Keratinocyte (primary cell): ENCODE results near the gene C11orf16. TPM values are rescaled to one million over a fixed set of nuclear protein-coding genes. Genes with fewer than 3 reads are reported as not detected.
A peak's percentile ranks its signal among the peaks of the same experiment; 100 is the strongest.

ENCODE experiments used
- DNase-seq: peaks from one replicate; pipeline ENCODE4 v3.0.0-alpha.2; 2011; ENCODE audit warnings: low read depth, missing footprints, low spot score
- FAIRE-seq: peaks from 2 replicates; lab custom pipeline; 2011; peaks lifted over from hg19 to GRCh38; lab: Jason Lieb, UNC
- H2AFZ ChIP-seq: 2 replicates; pipeline ENCODE4 v1.6.0; 2012; ENCODE audit warnings: low read length, control low read depth, inconsistent platforms; ENCODE audit not compliant: control insufficient read depth
- H3K27ac ChIP-seq: 2 replicates; pipeline ENCODE4 v1.5.1; 2011; ENCODE audit warnings: low read length; ENCODE audit not compliant: control insufficient read depth, insufficient read depth
- H3K27me3 ChIP-seq: 3 replicates; pipeline ENCODE4 v1.6.0; 2011; ENCODE audit warnings: low read length; ENCODE audit not compliant: control insufficient read depth, insufficient read depth; ENCODE audit errors: extremely low read depth
- H3K36me3 ChIP-seq, 2 experiments: 2 replicates in 1 of 2; 3 replicates in 1 of 2; pipeline ENCODE4 v1.5.1; 2011; ENCODE audit warnings: low read length in 2 of 2, mild to moderate bottlenecking in 1 of 2; ENCODE audit not compliant: control insufficient read depth in 2 of 2, insufficient read depth in 2 of 2; ENCODE audit errors: extremely low read depth in 1 of 2
- H3K4me1 ChIP-seq: 3 replicates; pipeline ENCODE4 v1.5.1; 2011; ENCODE audit warnings: low read length; ENCODE audit not compliant: control insufficient read depth, insufficient read depth; ENCODE audit errors: extremely low read depth
- H3K4me2 ChIP-seq: 3 replicates; pipeline ENCODE4 v1.6.0; 2011; ENCODE audit warnings: low read depth, low read length; ENCODE audit not compliant: control insufficient read depth, insufficient read depth; ENCODE audit errors: extremely low read depth
- H3K4me3 ChIP-seq, 3 experiments: fragments of 200-600 bp in 1 of 3; sonication (generic) in 1 of 3; 2 replicates in 2 of 3; 3 replicates in 1 of 3; pipeline ENCODE4 v1.5.1; 2011 to 2016; ENCODE audit warnings: low read length in 3 of 3, mild to moderate bottlenecking in 3 of 3, control low read depth in 2 of 3, inconsistent platforms in 1 of 3, low read depth in 1 of 3, mixed read lengths in 1 of 3, mixed run types in 1 of 3, moderate library complexity in 1 of 3; ENCODE audit not compliant: control insufficient read depth in 2 of 3, insufficient read depth in 2 of 3; ENCODE audit errors: extremely low read depth in 1 of 3
- H3K79me2 ChIP-seq: 2 replicates; pipeline ENCODE4 v1.6.0; 2012; ENCODE audit warnings: low read length; ENCODE audit not compliant: control insufficient read depth, insufficient read depth
- H3K9ac ChIP-seq: 3 replicates; pipeline ENCODE4 v1.6.0; 2011; ENCODE audit warnings: low read length; ENCODE audit not compliant: control insufficient read depth, insufficient read depth; ENCODE audit errors: extremely low read depth
- H3K9me1 ChIP-seq: 3 replicates; pipeline ENCODE4 v1.6.0; 2011; ENCODE audit warnings: low read length; ENCODE audit not compliant: control insufficient read depth, insufficient read depth; ENCODE audit errors: extremely low read depth
- H3K9me3 ChIP-seq: 2 replicates; pipeline ENCODE4 v1.5.1; 2012; ENCODE audit warnings: low read depth, low read length; ENCODE audit not compliant: control insufficient read depth
- H4K20me1 ChIP-seq: 3 replicates; pipeline ENCODE4 v1.6.0; 2011; ENCODE audit warnings: low read length; ENCODE audit not compliant: control insufficient read depth, insufficient read depth; ENCODE audit errors: extremely low read depth
- EZH2 ChIP-seq: IDR thresholded peaks from one replicate; pipeline ENCODE4 v1.6.1; 2012; ENCODE audit warnings: inconsistent platforms, mild to moderate bottlenecking, low read length, moderate library complexity
- dilution Hi-C: fragments of 300-500 bp; cut with MboI; formaldehyde crosslinking; loops from one replicate; pipeline ENCODE4 v1.7.0; 2020; ENCODE audit warnings: low sequenced_read_pairs; ENCODE audit not compliant: extremely low pct_ligation_motif_present
- polyA plus RNA-seq, 5 experiments: library from polyadenylated mRNA; depleted of rRNA in 3 of 5; stranded (reverse) in 3 of 5; stranded (forward) in 1 of 5; unstranded in 1 of 5; fragments of >200 nt; gene quantifications; 1 replicate in 1 of 5; 2 replicates in 3 of 5; 3 replicates in 1 of 5; pipeline versions ENCODE4 v1.2.1 to v1.2.3, GENCODE V29; 2011 to 2012; ENCODE audit warnings: missing spikeins in 2 of 5, low read depth in 1 of 5, low replicate concordance in 1 of 5
- TF ChIP-seq, protein P1 (sequence below), 3 experiments: IDR thresholded peaks in 1 of 3; conservative IDR thresholded peaks in 1 of 3; optimal IDR thresholded peaks in 1 of 3; 2 replicates in 2 of 3; 3 replicates in 1 of 3; pipeline versions ENCODE3 to v1.5.1; 2011; ENCODE audit warnings: low read length in 3 of 3, mild to moderate bottlenecking in 3 of 3, moderate library complexity in 2 of 3, control low read depth in 1 of 3, inconsistent platforms in 1 of 3; ENCODE audit not compliant: insufficient read depth in 2 of 3; ENCODE audit errors: extremely low read depth in 1 of 3

Gene C11orf16
- polyA plus RNA-seq, 1 donor (not counting 4 experiments of a cell fraction or from before 2014, with no cell fraction given): not detected

- no peak overlapping the region for H3K9ac ChIP-seq
- H4K20me1 ChIP-seq: no peaks in the 10 kb centered on the region
- H3K4me3 ChIP-seq: no peak overlapping the region
- no peak overlapping the region for H3K4me2 ChIP-seq
- H3K27ac ChIP-seq: no peak overlapping the region
- no peaks in the 10 kb centered on the region for H3K27me3 ChIP-seq
- DNase-seq (no peak), FAIRE-seq (no peak)
- peaks cover 14 to 23% of the 10 kb centered on the region in 2 experiments for H3K36me3 ChIP-seq
- no peaks in the 10 kb centered on the region for H3K9me1 ChIP-seq
- H3K79me2 ChIP-seq: no peaks in the 10 kb centered on the region
- H3K4me1 ChIP-seq: no peaks in the 10 kb centered on the region
- dilution Hi-C loops: no loop called here
- no peak overlapping the region for H2AFZ ChIP-seq
- no peaks in the 10 kb centered on the region for H3K9me3 ChIP-seq
- TF ChIP-seq EZH2: no peak
- TF ChIP-seq, protein P1, sequence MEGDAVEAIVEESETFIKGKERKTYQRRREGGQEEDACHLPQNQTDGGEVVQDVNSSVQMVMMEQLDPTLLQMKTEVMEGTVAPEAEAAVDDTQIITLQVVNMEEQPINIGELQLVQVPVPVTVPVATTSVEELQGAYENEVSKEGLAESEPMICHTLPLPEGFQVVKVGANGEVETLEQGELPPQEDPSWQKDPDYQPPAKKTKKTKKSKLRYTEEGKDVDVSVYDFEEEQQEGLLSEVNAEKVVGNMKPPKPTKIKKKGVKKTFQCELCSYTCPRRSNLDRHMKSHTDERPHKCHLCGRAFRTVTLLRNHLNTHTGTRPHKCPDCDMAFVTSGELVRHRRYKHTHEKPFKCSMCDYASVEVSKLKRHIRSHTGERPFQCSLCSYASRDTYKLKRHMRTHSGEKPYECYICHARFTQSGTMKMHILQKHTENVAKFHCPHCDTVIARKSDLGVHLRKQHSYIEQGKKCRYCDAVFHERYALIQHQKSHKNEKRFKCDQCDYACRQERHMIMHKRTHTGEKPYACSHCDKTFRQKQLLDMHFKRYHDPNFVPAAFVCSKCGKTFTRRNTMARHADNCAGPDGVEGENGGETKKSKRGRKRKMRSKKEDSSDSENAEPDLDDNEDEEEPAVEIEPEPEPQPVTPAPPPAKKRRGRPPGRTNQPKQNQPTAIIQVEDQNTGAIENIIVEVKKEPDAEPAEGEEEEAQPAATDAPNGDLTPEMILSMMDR (optimal IDR thresholded peaks at IDR 0.05 in 1 of 3, IDR thresholded peaks at IDR 0.05 in 1 of 3, conservative IDR thresholded peaks at IDR 0.05 in 1 of 3; ENCODE audit: extremely low read depth in 1 of 3, insufficient read depth in 2 of 3, low read length in 3 of 3): no peak
Measured at GRCh38 chr11:8922691-8923090, 10.1 kb downstream of the C11orf16 start.

DNA sequence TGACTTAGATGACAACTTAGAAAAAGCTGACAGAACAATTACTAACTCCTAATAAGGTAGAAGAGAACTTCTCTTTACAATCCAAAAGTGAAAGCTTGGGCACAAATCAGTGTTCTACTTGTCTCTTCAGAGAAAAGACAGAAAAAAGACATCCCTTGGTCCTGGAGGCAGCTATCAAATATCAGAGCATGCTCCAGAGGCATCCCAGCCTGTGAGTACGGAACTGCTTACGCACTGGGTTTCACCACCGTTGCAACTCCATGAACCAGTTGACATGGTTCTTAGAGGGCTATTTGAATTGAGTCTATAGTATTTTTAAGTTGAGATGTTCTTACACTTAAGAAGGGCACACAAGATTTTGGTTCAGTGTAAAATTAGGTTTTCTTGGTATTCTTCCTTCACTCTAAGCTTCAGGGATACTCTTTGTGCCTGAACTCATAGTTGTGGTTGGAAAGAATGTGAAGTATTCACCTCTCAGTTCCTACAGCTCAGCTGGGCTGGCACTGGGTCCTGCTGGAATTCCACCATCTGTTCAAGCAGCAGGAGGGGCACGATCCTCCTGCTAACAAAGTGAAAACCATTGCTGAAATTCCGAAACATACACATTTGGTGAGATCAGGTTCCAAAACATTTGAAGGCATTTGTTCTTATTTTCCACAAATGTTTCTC is 15.5 kb downstream of the C11orf16 start:
- H3K27ac ChIP-seq: no peak overlapping the region
- peaks cover 21 to 32% of the 10 kb centered on the region in 2 experiments for H3K36me3 ChIP-seq
- peak overlapping the region; percentile 13 for H3K4me2 ChIP-seq
- H4K20me1 ChIP-seq: no peaks in the 10 kb centered on the region
- H3K4me3 ChIP-seq: no peak overlapping the region
- dilution Hi-C loops: no loop called here
- H3K9me3 ChIP-seq: no peaks in the 10 kb centered on the region
- no peak overlapping the region for H2AFZ ChIP-seq
- no peaks in the 10 kb centered on the region for H3K9me1 ChIP-seq
- TF ChIP-seq, protein P1 (optimal IDR thresholded peaks at IDR 0.05 in 1 of 3, IDR thresholded peaks at IDR 0.05 in 1 of 3, conservative IDR thresholded peaks at IDR 0.05 in 1 of 3; ENCODE audit: extremely low read depth in 1 of 3, insufficient read depth in 2 of 3, low read length in 3 of 3): no peak
- no peak for TF ChIP-seq EZH2
- H3K4me1 ChIP-seq: peaks cover 32% of the 10 kb centered on the region
- H3K79me2 ChIP-seq: peaks cover 13% of the 10 kb centered on the region
- DNase-seq (no peak), FAIRE-seq (peak; percentile 82)
- H3K9ac ChIP-seq: no peak overlapping the region
- H3K27me3 ChIP-seq: no peaks in the 10 kb centered on the region
